ENCODE data around the gene RPL19.
A peak's percentile ranks its signal among the peaks of the same experiment; 100 is the strongest.

DNA sequence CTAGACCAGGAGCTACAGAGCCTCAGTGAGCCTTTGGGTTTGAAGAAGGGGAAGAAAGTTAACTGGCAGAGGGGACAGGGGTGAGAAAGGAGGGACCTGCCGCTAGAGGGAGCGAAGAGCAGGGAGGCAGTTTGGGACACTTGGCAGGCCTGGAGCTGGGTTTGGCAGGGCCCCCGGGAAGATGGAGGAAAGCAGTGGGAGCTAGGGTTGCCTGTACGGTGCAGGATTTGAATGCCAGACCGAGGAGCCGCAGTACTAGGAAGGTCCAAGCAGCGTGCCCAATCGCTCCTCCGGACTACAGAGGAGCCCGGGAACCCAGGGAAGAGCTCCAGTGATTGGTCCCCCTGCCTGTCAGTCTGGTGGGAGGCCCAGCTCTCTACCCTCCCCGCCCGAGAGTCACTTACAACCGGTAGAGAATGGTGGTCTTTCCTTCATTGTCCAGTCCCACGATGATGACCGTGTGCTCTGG, 35.4 kb upstream of the RPL19 start:
- TF ChIP-seq, protein P1, sequence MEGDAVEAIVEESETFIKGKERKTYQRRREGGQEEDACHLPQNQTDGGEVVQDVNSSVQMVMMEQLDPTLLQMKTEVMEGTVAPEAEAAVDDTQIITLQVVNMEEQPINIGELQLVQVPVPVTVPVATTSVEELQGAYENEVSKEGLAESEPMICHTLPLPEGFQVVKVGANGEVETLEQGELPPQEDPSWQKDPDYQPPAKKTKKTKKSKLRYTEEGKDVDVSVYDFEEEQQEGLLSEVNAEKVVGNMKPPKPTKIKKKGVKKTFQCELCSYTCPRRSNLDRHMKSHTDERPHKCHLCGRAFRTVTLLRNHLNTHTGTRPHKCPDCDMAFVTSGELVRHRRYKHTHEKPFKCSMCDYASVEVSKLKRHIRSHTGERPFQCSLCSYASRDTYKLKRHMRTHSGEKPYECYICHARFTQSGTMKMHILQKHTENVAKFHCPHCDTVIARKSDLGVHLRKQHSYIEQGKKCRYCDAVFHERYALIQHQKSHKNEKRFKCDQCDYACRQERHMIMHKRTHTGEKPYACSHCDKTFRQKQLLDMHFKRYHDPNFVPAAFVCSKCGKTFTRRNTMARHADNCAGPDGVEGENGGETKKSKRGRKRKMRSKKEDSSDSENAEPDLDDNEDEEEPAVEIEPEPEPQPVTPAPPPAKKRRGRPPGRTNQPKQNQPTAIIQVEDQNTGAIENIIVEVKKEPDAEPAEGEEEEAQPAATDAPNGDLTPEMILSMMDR (IDR thresholded peaks at IDR 0.05; ENCODE audit: insufficient read depth, low read depth, low read length), result peak; percentile 74
- no peak for TF ChIP-seq EZH2 (IDR thresholded peaks at IDR 0.05; ENCODE audit: insufficient read depth, low read length)
